ENCODE results near the gene OFD1.
"Not testable (repeated sequence)": the region's sequence is repeated elsewhere in the genome, so short reads cannot be mapped to it uniquely, and the experiment has no call there.

Gene OFD1

DNA sequence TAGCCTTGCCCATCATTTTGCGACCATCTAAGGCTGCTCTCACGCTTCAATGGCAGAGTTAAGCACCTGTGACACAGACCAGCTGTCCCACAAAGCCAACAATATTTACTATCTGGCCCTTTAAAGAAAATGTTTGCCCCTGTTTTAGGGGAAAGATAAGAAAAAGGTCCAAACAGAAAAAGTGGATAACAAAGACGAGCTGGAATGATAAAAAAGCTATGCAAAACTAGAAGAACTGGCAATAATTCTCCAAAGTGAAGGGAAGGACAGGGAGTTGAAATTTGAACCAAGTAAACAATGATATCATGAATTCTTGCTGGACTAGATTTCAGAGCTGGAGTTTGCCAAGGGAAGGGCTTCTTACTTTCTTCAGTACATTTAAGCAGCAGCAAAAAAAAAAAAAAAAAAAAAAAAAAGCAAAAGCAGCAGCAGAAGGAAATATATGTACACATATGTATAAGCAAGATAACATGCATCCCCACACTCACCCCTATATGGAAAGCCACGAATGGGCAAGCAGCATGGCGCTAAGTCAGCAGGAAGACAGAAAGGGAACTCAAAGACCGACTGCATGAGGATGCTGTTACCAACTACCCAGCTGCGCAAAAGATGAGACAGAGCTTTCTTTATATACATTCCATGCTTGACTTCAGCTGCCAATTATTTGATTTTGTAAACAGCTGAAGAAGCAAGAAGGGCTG is 12.6 kb upstream of the OFD1 start:
- H2BK5ac ChIP-seq (ENCODE audit: low read depth, low read length, poor library complexity, severe bottlenecking), result no peak overlapping the region
- H2BK12ac ChIP-seq (ENCODE audit: low read length in 2 of 2), result no peak overlapping the region
- H3K4me3 ChIP-seq (ENCODE audit: insufficient read depth in 1 of 2, low read depth in 1 of 2, low read length in 2 of 2), result no peak overlapping the region
- H4K91ac ChIP-seq (ENCODE audit: low read length), result no peak overlapping the region
- no peak overlapping the region for H4K8ac ChIP-seq (ENCODE audit: low read length)
- H2BK15ac ChIP-seq (ENCODE audit: low read depth, poor library complexity, severe bottlenecking), result no peak overlapping the region
- no peak overlapping the region for H3K4me2 ChIP-seq (ENCODE audit: low read length, poor library complexity, severe bottlenecking)
- peak; percentile 74 for DNase-seq
- H3K4me1 ChIP-seq (ENCODE audit: control insufficient read depth, insufficient read depth, low read depth, low read length), result peaks cover 5% of the 10 kb centered on the region
- H2BK120ac ChIP-seq (ENCODE audit: low read depth, low read length), result no peak overlapping the region
- H2AFZ ChIP-seq (ENCODE audit: low read depth, low read length), result no peak overlapping the region
- no peak overlapping the region for H2AK5ac ChIP-seq (ENCODE audit: low read length, severe bottlenecking)
- WGBS, result 55% methylated on average over 3 of the region's 7 CpGs
- H3K14ac ChIP-seq (ENCODE audit: low read length in 2 of 2), result no peak overlapping the region
- H3K27ac ChIP-seq (ENCODE audit: low read length, poor library complexity, severe bottlenecking), result peak overlapping the region; percentile 28
- H3K9ac ChIP-seq (ENCODE audit: low read length), result peak overlapping the region; percentile 13
- H3K4ac ChIP-seq (ENCODE audit: low read depth in 1 of 2, low read length in 2 of 2), result no peak overlapping the region
- no peak overlapping the region for H3K23ac ChIP-seq (ENCODE audit: low read length in 2 of 2)
- no peak overlapping the region for H3K18ac ChIP-seq (ENCODE audit: low read depth in 1 of 2, low read length in 2 of 2)
- H3K27me3 ChIP-seq (ENCODE audit: control insufficient read depth in 1 of 2, insufficient read depth in 1 of 2, low read length in 2 of 2), result no peaks in the 10 kb centered on the region
- no peaks in the 10 kb centered on the region for H3K9me3 ChIP-seq (ENCODE audit: control insufficient read depth, low read length)
- peaks cover 7 to 14% of the 10 kb centered on the region in 2 experiments for H3K36me3 ChIP-seq (ENCODE audit: control insufficient read depth in 1 of 2, insufficient read depth in 2 of 2, low read depth in 1 of 2, low read length in 2 of 2)
- no peaks in the 10 kb centered on the region for H3K79me1 ChIP-seq (replicated peaks; ENCODE audit: low read length, poor library complexity, severe bottlenecking)

DNA sequence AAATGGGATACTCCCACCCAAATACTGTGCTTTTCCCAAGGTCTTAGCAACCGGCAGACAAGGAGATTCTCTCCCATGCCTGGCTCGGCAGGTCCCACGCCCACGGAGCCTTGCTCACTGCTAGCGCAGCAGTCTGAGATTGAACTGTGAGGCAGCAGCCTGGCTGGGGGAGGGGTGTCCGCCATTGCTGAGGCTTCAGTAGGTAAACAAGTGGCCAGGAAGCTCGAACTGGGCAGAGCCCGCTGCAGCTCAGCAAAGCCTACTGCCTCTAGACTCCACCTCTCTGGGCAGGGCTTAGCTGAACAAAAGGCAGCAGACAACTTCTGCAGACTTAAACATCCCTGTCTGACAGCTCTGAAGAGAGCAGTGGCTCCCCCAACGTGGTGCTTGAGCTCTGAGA is 9.7 kb upstream of the OFD1 start:
- H3K27me3 ChIP-seq (ENCODE audit: control insufficient read depth in 1 of 2, insufficient read depth in 1 of 2, low read length in 2 of 2); H2BK15ac ChIP-seq (ENCODE audit: low read depth, poor library complexity, severe bottlenecking); H3K9me3 ChIP-seq (ENCODE audit: control insufficient read depth, low read length); H2BK120ac ChIP-seq (ENCODE audit: low read depth, low read length); H3K4me3 ChIP-seq (ENCODE audit: insufficient read depth in 1 of 2, low read depth in 1 of 2, low read length in 2 of 2); H3K4me1 ChIP-seq (ENCODE audit: control insufficient read depth, insufficient read depth, low read depth, low read length); H2BK5ac ChIP-seq (ENCODE audit: low read depth, low read length, poor library complexity, severe bottlenecking); H3K4me2 ChIP-seq (ENCODE audit: low read length, poor library complexity, severe bottlenecking); H3K18ac ChIP-seq (ENCODE audit: low read depth in 1 of 2, low read length in 2 of 2); H3K23ac ChIP-seq (ENCODE audit: low read length in 2 of 2); H3K79me1 ChIP-seq (replicated peaks; ENCODE audit: low read length, poor library complexity, severe bottlenecking); H3K14ac ChIP-seq (ENCODE audit: low read length in 2 of 2); H4K91ac ChIP-seq (ENCODE audit: low read length); H2AFZ ChIP-seq (ENCODE audit: low read depth, low read length); H2AK5ac ChIP-seq (ENCODE audit: low read length, severe bottlenecking); H3K4ac ChIP-seq (ENCODE audit: low read depth in 1 of 2, low read length in 2 of 2); H3K9ac ChIP-seq (ENCODE audit: low read length); H4K8ac ChIP-seq (ENCODE audit: low read length); H3K27ac ChIP-seq (ENCODE audit: low read length, poor library complexity, severe bottlenecking); H2BK12ac ChIP-seq (ENCODE audit: low read length in 2 of 2): not testable (repeated sequence)
- peak; percentile 24 for DNase-seq
- 54% methylated on average over 5 of the region's 9 CpGs for WGBS
- H3K36me3 ChIP-seq (ENCODE audit: control insufficient read depth in 1 of 2, insufficient read depth in 2 of 2, low read depth in 1 of 2, low read length in 2 of 2), result peaks cover 4 to 13% of the 10 kb centered on the region in 2 experiments

DNA sequence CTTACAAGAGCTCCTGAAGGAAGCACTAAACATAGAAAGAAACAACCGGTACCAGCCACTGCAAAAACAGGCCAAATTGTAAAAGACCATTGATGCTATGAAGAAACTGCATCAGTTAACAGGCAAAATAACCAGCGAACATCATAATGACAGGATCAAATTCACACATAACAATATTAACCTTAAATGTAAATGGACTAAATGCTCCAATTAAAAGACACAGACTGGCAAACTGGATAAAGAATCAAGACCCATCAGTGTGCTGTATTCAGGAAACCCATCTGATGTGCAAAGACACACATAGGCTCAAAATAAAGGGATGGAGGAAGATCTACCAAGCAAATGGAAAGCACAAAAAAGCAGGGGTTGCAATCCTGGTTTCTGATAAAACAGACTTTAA is 8.0 kb upstream of the OFD1 start:
- H3K4me3 ChIP-seq (ENCODE audit: insufficient read depth in 1 of 2, low read depth in 1 of 2, low read length in 2 of 2); H3K4me1 ChIP-seq (ENCODE audit: control insufficient read depth, insufficient read depth, low read depth, low read length); H3K14ac ChIP-seq (ENCODE audit: low read length in 2 of 2); H3K9ac ChIP-seq (ENCODE audit: low read length); DNase-seq; H3K79me1 ChIP-seq (replicated peaks; ENCODE audit: low read length, poor library complexity, severe bottlenecking); H2BK5ac ChIP-seq (ENCODE audit: low read depth, low read length, poor library complexity, severe bottlenecking); H3K27ac ChIP-seq (ENCODE audit: low read length, poor library complexity, severe bottlenecking); H4K91ac ChIP-seq (ENCODE audit: low read length); H2AFZ ChIP-seq (ENCODE audit: low read depth, low read length); H2BK15ac ChIP-seq (ENCODE audit: low read depth, poor library complexity, severe bottlenecking); H3K27me3 ChIP-seq (ENCODE audit: control insufficient read depth in 1 of 2, insufficient read depth in 1 of 2, low read length in 2 of 2); H2BK12ac ChIP-seq (ENCODE audit: low read length in 2 of 2); H3K23ac ChIP-seq (ENCODE audit: low read length in 2 of 2); H3K9me3 ChIP-seq (ENCODE audit: control insufficient read depth, low read length); H3K18ac ChIP-seq (ENCODE audit: low read depth in 1 of 2, low read length in 2 of 2); H3K4me2 ChIP-seq (ENCODE audit: low read length, poor library complexity, severe bottlenecking); H4K8ac ChIP-seq (ENCODE audit: low read length); H2BK120ac ChIP-seq (ENCODE audit: low read depth, low read length); H3K36me3 ChIP-seq (ENCODE audit: control insufficient read depth in 1 of 2, insufficient read depth in 2 of 2, low read depth in 1 of 2, low read length in 2 of 2); H2AK5ac ChIP-seq (ENCODE audit: low read length, severe bottlenecking); H3K4ac ChIP-seq (ENCODE audit: low read depth in 1 of 2, low read length in 2 of 2): not testable (repeated sequence)
- WGBS, result 80% methylated on average over 1 of the region's 2 CpGs

DNA sequence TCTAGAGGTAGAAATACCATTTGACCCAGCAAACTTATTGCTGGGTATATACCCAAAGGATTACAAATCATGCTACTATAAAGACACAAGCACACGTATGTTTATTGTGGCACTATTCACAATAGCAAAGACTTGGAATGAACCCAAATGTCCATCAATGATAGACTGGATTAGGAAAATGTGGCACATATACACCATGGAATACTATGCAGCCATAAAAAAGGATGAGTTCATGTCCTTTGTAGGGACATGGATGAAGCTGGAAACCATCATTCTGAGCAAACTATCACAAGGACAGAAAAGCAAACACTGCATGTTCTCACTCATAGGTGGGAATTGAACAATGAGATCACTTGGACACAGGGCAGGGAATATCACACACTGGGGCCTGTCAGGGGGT is 4.0 kb upstream of the OFD1 start:
- H3K23ac ChIP-seq (ENCODE audit: low read length in 2 of 2); H2BK12ac ChIP-seq (ENCODE audit: low read length in 2 of 2); H3K4ac ChIP-seq (ENCODE audit: low read depth in 1 of 2, low read length in 2 of 2); H3K9me3 ChIP-seq (ENCODE audit: control insufficient read depth, low read length); H3K14ac ChIP-seq (ENCODE audit: low read length in 2 of 2); H3K27ac ChIP-seq (ENCODE audit: low read length, poor library complexity, severe bottlenecking); H2BK15ac ChIP-seq (ENCODE audit: low read depth, poor library complexity, severe bottlenecking); DNase-seq; H4K8ac ChIP-seq (ENCODE audit: low read length); H3K36me3 ChIP-seq (ENCODE audit: control insufficient read depth in 1 of 2, insufficient read depth in 2 of 2, low read depth in 1 of 2, low read length in 2 of 2); H2BK120ac ChIP-seq (ENCODE audit: low read depth, low read length); H2AK5ac ChIP-seq (ENCODE audit: low read length, severe bottlenecking); H3K9ac ChIP-seq (ENCODE audit: low read length); H4K91ac ChIP-seq (ENCODE audit: low read length); H2AFZ ChIP-seq (ENCODE audit: low read depth, low read length); H3K4me2 ChIP-seq (ENCODE audit: low read length, poor library complexity, severe bottlenecking); H3K4me1 ChIP-seq (ENCODE audit: control insufficient read depth, insufficient read depth, low read depth, low read length); H2BK5ac ChIP-seq (ENCODE audit: low read depth, low read length, poor library complexity, severe bottlenecking); H3K4me3 ChIP-seq (ENCODE audit: insufficient read depth in 1 of 2, low read depth in 1 of 2, low read length in 2 of 2); H3K18ac ChIP-seq (ENCODE audit: low read depth in 1 of 2, low read length in 2 of 2); H3K79me1 ChIP-seq (replicated peaks; ENCODE audit: low read length, poor library complexity, severe bottlenecking): not testable (repeated sequence)
- no CpG with 5 or more reads among the region's 1 CpG for WGBS
- peaks cover 0 to 16% of the 10 kb centered on the region in 2 experiments for H3K27me3 ChIP-seq (ENCODE audit: control insufficient read depth in 1 of 2, insufficient read depth in 1 of 2, low read length in 2 of 2)

All from mesenchymal stem cell (in vitro differentiated cells and primary cell).